ENCODE measurements around the gene KLHL8. TPM values are rescaled to one million over a fixed set of nuclear protein-coding genes. Genes with fewer than 3 reads are reported as not detected.

The KLHL8 gene
- total RNA-seq, 1 donor, result 14.2 TPM

DNA sequence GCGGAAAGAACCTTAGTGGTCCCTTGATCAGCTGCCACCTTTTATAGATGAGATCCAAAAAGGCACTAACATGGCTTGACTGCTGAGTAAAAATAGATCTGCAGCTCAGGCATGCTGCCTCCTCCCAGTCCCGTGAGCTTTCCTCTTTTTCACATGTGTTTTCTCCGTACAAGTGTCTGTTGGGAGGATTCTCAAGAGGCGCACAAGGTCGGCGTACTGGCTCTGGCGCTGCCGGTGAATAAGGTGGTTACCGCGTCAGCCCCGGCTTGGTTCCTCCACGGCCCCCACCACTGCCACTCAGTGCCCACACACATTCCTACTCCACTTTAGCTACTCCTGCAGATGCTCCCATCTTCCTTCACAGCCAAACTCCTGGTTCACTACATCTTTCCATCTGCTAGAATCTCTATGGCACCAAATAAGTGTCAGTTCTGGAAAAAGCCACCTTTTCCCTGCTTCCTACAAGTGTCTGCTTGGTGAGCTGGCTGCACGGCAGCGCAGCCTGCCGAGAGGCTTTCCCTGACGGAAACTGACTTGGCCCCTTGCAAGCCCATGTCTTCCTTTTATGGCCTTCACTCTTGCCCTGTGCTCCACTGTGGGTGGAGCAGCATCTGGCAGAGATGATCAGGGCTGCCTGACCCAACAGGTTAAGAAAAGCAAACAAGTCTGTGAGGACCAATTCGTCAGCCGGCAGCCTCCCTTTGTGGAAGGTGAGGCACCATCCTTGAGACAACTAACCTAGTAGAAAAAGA is 99.8 kb downstream of the KLHL8 start:
- peak; percentile 48 for DNase-seq (ENCODE audit: low read depth)
- no peak overlapping the region for H3K4me3 ChIP-seq (ENCODE audit: low read depth, low read length)
- TF ChIP-seq, protein P1, sequence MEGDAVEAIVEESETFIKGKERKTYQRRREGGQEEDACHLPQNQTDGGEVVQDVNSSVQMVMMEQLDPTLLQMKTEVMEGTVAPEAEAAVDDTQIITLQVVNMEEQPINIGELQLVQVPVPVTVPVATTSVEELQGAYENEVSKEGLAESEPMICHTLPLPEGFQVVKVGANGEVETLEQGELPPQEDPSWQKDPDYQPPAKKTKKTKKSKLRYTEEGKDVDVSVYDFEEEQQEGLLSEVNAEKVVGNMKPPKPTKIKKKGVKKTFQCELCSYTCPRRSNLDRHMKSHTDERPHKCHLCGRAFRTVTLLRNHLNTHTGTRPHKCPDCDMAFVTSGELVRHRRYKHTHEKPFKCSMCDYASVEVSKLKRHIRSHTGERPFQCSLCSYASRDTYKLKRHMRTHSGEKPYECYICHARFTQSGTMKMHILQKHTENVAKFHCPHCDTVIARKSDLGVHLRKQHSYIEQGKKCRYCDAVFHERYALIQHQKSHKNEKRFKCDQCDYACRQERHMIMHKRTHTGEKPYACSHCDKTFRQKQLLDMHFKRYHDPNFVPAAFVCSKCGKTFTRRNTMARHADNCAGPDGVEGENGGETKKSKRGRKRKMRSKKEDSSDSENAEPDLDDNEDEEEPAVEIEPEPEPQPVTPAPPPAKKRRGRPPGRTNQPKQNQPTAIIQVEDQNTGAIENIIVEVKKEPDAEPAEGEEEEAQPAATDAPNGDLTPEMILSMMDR (IDR thresholded peaks at IDR 0.05; ENCODE audit: insufficient read depth, low read depth, low read length), result no peak

DNA sequence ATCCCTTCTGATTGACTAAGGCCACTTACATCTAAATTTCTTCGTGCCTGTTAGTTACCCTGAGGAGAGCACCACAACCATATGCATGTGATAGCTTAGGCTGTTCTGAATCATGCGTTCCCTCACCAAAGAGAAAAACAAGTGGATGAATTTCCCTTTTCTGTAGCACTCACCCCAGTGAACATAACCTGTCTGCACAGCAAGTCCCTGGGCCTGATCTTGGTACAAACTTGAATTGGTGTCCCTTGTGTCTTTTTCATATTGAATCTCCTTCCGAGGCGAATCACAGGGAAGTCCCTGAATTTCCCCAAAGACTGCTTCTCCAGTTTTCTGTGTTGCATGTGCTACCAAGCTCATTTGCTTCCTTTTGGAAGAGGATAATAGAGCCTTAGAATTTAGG is 100.4 kb downstream of the KLHL8 start:
- no peak overlapping the region for H3K4me3 ChIP-seq (ENCODE audit: low read depth, low read length)
- TF ChIP-seq, protein P1 (IDR thresholded peaks at IDR 0.05; ENCODE audit: insufficient read depth, low read depth, low read length), result no peak

DNA sequence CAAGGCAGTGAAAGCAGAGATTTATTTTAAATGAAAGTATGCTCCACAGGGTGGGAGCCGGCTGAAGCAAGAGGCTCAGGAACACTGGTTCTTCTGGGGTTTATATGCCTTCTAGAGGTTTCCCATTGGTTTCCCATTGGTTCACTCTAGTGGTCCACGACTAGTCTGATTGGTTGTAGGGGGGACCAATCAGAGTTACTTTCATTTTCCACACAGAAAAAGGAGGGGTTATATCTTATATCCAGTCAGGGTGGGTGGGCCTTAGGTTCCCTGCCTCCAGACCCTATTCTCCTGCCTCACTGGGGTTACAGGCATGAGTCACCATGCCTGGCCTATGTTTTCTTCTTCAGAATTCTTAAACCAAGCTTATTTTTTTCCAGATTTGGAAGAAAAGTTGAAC is 101.6 kb downstream of the KLHL8 start:
- peak; percentile 83 for DNase-seq (ENCODE audit: low read depth)

More for the DNA sequence above, 100.4 kb downstream of the KLHL8 start:
- DNase-seq (ENCODE audit: low read depth), result no peak

DNA sequence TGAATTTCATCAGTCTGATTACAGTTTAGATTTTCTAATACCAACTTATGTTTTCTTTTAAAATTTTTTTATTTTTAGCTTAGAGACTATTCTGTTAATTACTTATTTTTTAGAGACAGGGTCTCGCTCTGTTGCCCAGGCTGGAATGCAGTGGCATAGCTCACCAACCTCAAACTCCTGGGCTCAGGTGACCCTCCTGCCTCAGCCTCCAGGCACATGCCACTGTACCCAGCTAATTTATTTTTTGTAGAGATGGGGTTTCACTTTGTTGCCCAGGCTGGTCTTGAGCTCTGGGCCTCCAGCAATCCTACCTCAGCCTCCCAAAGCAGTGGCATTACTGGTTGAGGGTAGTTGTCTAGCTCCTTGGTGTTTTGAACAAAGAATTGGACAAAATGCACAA is 102.0 kb downstream of the KLHL8 start:
- no peak overlapping the region for H3K4me3 ChIP-seq (ENCODE audit: low read depth, low read length)
- TF ChIP-seq, protein P1 (IDR thresholded peaks at IDR 0.05; ENCODE audit: insufficient read depth, low read depth, low read length), result no peak
- no peak for DNase-seq (ENCODE audit: low read depth)

More for the DNA sequence above, 101.6 kb downstream of the KLHL8 start:
- TF ChIP-seq, protein P1 (IDR thresholded peaks at IDR 0.05; ENCODE audit: insufficient read depth, low read depth, low read length), result no peak
- no peak overlapping the region for H3K4me3 ChIP-seq (ENCODE audit: low read depth, low read length)

DNA sequence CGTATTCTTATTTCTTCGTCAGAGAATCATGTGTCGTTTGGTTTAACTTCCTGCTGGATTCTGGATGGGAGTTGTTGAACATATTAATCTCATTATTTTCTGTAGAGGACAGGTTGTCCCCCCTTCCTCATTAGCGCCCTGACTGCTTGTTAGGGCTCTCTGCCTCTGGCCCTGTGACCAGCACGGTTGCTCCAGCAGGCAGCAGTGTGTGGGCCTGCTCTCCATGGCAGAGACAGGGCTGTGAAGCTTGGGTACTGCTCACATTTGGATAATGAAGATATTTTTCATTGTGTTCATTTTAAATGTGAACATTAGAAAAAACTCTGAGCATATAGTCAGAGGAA is 102.7 kb downstream of the KLHL8 start:
- TF ChIP-seq, protein P1 (IDR thresholded peaks at IDR 0.05; ENCODE audit: insufficient read depth, low read depth, low read length), result no peak
- DNase-seq (ENCODE audit: low read depth), result no peak
- H3K4me3 ChIP-seq (ENCODE audit: low read depth, low read length), result no peak overlapping the region

DNA sequence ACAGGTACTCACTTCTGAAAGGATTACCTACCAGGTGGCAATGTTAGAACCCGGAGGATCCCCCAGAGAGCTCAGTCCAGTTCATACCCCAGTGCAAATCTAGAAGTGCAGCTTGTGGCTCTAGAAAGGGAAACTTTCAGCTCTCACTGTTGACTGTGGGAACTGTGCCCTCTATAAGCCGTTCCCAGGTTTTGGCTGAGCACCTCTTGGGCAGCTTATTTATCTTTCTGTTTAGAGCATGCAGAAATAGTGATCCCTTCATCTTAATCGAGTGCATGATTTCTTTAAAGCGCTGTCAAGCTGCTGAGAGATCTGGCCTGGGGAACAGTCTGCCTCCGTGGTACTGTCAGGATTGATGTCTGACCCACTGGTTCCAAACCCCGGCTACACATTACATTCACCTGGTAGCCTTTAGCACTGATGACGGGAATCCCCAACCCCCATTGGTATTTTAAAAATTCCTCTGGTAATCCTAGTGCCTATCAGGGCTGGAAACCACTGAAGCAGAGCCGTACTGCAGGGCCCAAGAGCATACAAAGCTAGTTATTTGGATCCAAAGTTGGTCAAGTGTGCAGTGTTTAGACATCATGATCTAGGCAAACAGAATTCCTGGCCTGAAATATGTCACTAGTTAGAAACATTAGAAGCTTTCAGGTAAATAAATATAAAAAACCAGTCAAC is 103.2 kb downstream of the KLHL8 start:
- DNase-seq (ENCODE audit: low read depth), result no peak
- TF ChIP-seq, protein P1 (IDR thresholded peaks at IDR 0.05; ENCODE audit: insufficient read depth, low read depth, low read length), result no peak
- H3K4me3 ChIP-seq (ENCODE audit: low read depth, low read length), result no peak overlapping the region
